Body of pancreas (tissue), 4 donors: ENCODE results near the gene GRIA2. TPM values are rescaled to one million over a fixed set of nuclear protein-coding genes. Genes with fewer than 3 reads are reported as not detected.
A peak's percentile ranks its signal among the peaks of the same experiment; 100 is the strongest.

Source experiments
- ATAC-seq: fragments of 150-250 bp; one replicate; pipeline ENCODE4 v1.9.1; 2016
- DNase-seq, 4 donors: peaks; one replicate each; pipeline ENCODE4 v3.0.0-alpha.2; 2019
- H3K27ac ChIP-seq, 4 donors: fragments of 200-600 bp; sonication (generic); 1 replicate in 3 of 4; 2 replicates in 1 of 4; pipeline versions ENCODE4 v1.5.1 to v1.6.1; 2016 to 2019; ENCODE audit warnings: mild to moderate bottlenecking in 1 of 4, mixed read lengths in 1 of 4, moderate library complexity in 1 of 4
- H3K27me3 ChIP-seq, 2 donors: fragments of 200-600 bp; sonication (generic); one replicate each; pipeline ENCODE4 v1.6.0; 2016; ENCODE audit warnings: mild to moderate bottlenecking in 1 of 2
- H3K36me3 ChIP-seq, 2 donors: fragments of 200-600 bp; sonication (generic); replicated peaks in 1 of 2; 2 replicates each; pipeline ENCODE4 v1.5.1; 2016; ENCODE audit warnings: low read depth in 2 of 2; ENCODE audit not compliant: insufficient read depth in 1 of 2
- H3K4me1 ChIP-seq: fragments of 200-600 bp; sonication (generic); one replicate; pipeline ENCODE4 v1.6.0; 2016
- H3K4me3 ChIP-seq, 2 donors: fragments of 200-600 bp; sonication (generic); 1 replicate in 1 of 2; 2 replicates in 1 of 2; pipeline ENCODE4 v1.5.1; 2016 to 2019
- H3K9me3 ChIP-seq, 3 donors: fragments of 200-600 bp; sonication (generic); 1 replicate in 2 of 3; 2 replicates in 1 of 3; pipeline ENCODE4 v1.5.1; 2016
- POLR2A ChIP-seq, 3 donors: fragments of 450-650 bp; IDR thresholded peaks; one replicate each; pipeline ENCODE4 v1.6.1; 2016; ENCODE audit warnings: antibody characterized with exemption in 3 of 3, mild to moderate bottlenecking in 2 of 3
- WGBS, 2 donors: methylation state at CpG; one replicate each; pipeline ENCODE4 v1.1.5; 2017; 5-methylcytosine and 5-hydroxymethylcytosine counted together
- intact Hi-C: fragments of 100-400 bp; cut with DNase I; formaldehyde crosslinking; loops from one replicate; pipeline ENCODE4 v1.15.1; 2023
- small RNA-seq: library from RNA; depleted of rRNA; stranded (forward); fragments of <200 nt; gene quantifications from one replicate; pipeline ENCODE3, GENCODE V24; 2016
- total RNA-seq, 2 donors: library from RNA; depleted of rRNA; stranded (reverse); fragments of >200 nt; gene quantifications; one replicate each; pipeline ENCODE4 v1.1.0, GENCODE V29; 2016
- TF ChIP-seq, protein P1 (sequence below), 7 experiments: fragments of 450-650 bp in 4 of 7; fragments of 200-600 bp in 3 of 7; sonication (generic) in 3 of 7; IDR thresholded peaks; one replicate each; pipeline ENCODE4 v1.5.1; 2016 to 2019; ENCODE audit warnings: antibody characterized with exemption in 7 of 7

GRIA2 gene
- total RNA-seq, 2 donors from 2014 or later = 1.0 to 1.6 TPM

DNA sequence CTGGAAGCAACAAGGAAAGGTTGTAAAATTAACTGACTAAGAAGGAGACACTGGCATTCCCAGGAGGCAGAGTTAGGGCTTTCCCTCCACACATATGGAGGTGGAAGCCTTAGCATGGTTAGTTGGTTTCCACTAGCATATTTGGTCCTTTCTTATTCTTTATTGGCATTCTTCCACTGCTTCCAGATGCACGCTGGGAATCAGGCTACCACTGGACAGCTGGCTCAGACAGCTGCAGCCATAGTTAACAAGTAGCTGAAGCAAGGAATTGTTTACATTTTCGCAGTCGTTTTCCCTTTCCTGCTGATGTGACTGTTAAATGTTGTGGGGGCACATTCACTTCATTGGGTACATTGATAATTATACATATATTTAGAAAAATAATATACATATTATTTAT is 169.2 kb downstream of the GRIA2 start:
- no peaks in the 10 kb centered on the region for H3K9me3 ChIP-seq
- peak in 2 of 4 donors; percentile 18 to 37 for DNase-seq
- WGBS, 2 donors = 15 to 34% methylated on average over 3 of the region's 3 CpGs
- intact Hi-C loops = no loop called here
- no peak for TF ChIP-seq POLR2A (IDR thresholded peaks at IDR 0.05)
- TF ChIP-seq, protein P1, sequence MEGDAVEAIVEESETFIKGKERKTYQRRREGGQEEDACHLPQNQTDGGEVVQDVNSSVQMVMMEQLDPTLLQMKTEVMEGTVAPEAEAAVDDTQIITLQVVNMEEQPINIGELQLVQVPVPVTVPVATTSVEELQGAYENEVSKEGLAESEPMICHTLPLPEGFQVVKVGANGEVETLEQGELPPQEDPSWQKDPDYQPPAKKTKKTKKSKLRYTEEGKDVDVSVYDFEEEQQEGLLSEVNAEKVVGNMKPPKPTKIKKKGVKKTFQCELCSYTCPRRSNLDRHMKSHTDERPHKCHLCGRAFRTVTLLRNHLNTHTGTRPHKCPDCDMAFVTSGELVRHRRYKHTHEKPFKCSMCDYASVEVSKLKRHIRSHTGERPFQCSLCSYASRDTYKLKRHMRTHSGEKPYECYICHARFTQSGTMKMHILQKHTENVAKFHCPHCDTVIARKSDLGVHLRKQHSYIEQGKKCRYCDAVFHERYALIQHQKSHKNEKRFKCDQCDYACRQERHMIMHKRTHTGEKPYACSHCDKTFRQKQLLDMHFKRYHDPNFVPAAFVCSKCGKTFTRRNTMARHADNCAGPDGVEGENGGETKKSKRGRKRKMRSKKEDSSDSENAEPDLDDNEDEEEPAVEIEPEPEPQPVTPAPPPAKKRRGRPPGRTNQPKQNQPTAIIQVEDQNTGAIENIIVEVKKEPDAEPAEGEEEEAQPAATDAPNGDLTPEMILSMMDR (IDR thresholded peaks at IDR 0.05) = no peak
- H3K4me3 ChIP-seq = no peak overlapping the region
- ATAC-seq = no peak
- H3K4me1 ChIP-seq = no peaks in the 10 kb centered on the region
- H3K27me3 ChIP-seq = no peaks in the 10 kb centered on the region
- H3K36me3 ChIP-seq = no peaks in the 10 kb centered on the region
- H3K27ac ChIP-seq = no peak overlapping the region

DNA sequence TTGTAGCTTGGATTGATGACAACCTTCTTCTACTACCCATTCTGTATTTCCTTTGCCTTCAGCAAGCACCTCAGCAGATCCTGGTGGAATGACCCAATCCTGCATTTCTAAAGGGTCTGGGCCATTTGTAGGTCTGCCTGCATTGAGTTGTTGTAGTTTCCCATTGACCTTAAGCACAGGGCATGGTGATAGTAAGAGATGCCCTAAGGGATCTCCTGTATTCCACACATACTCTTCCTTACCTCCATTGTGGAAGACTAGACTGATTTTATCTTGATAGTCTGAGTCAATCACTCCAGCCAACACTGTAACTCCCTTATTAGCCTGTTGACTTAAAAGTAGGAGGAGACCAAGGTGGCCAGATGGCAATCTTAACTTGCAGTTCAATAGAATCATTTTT is 184.5 kb downstream of the GRIA2 start:
- intact Hi-C loops = no loop called here
- Histone ChIP-seq H3K4me3 (no peak overlapping the region), H3K9me3 (no peaks in the 10 kb centered on the region), H3K27ac (no peak overlapping the region), H3K27me3 (no peaks in the 10 kb centered on the region), H3K36me3 (no peaks in the 10 kb centered on the region), H3K4me1 (no peaks in the 10 kb centered on the region)
- DNase-seq (no peak), ATAC-seq (no peak)
- no peak for TF ChIP-seq POLR2A (IDR thresholded peaks at IDR 0.05)
- TF ChIP-seq, protein P1 (IDR thresholded peaks at IDR 0.05) = no peak

Small RNA genes within 50 kb of the gene (small RNA-seq; reads per million reads assigned to genes)
- gene RNU6-582P = not detected

Other genes starting within 250 kb of the GRIA2 start
- 10 to 100 TPM; 19.1 to 21.8 TPM for gene PDGFC, start 248.9 kb upstream of the GRIA2 start, total RNA-seq
- gene GLRB, start 144.6 kb upstream of the GRIA2 start, total RNA-seq = 1 to 10 TPM; 3.0 to 7.0 TPM